Body of pancreas (tissue), 4 donors: ENCODE data around the gene ARHGAP44. TPM values are rescaled to one million over a fixed set of nuclear protein-coding genes. Genes with fewer than 3 reads are reported as not detected.

Experiments used
- ATAC-seq: fragments of 150-250 bp; one replicate; pipeline ENCODE4 v1.9.1; 2016
- DNase-seq, 4 donors: peaks; one replicate each; pipeline ENCODE4 v3.0.0-alpha.2; 2019
- H3K27ac ChIP-seq, 4 donors: fragments of 200-600 bp; sonication (generic); 1 replicate in 3 of 4; 2 replicates in 1 of 4; pipeline versions ENCODE4 v1.5.1 to v1.6.1; 2016 to 2019; ENCODE audit warnings: mild to moderate bottlenecking in 1 of 4, mixed read lengths in 1 of 4, moderate library complexity in 1 of 4
- H3K27me3 ChIP-seq, 2 donors: fragments of 200-600 bp; sonication (generic); one replicate each; pipeline ENCODE4 v1.6.0; 2016; ENCODE audit warnings: mild to moderate bottlenecking in 1 of 2
- H3K36me3 ChIP-seq, 2 donors: fragments of 200-600 bp; sonication (generic); replicated peaks in 1 of 2; 2 replicates each; pipeline ENCODE4 v1.5.1; 2016; ENCODE audit warnings: low read depth in 2 of 2; ENCODE audit not compliant: insufficient read depth in 1 of 2
- H3K4me1 ChIP-seq: fragments of 200-600 bp; sonication (generic); one replicate; pipeline ENCODE4 v1.6.0; 2016
- H3K4me3 ChIP-seq, 2 donors: fragments of 200-600 bp; sonication (generic); 1 replicate in 1 of 2; 2 replicates in 1 of 2; pipeline ENCODE4 v1.5.1; 2016 to 2019
- H3K9me3 ChIP-seq, 3 donors: fragments of 200-600 bp; sonication (generic); 1 replicate in 2 of 3; 2 replicates in 1 of 3; pipeline ENCODE4 v1.5.1; 2016
- CTCF ChIP-seq, 7 experiments: fragments of 450-650 bp in 4 of 7; fragments of 200-600 bp in 3 of 7; sonication (generic) in 3 of 7; IDR thresholded peaks; one replicate each; pipeline ENCODE4 v1.5.1; 2016 to 2019; ENCODE audit warnings: antibody characterized with exemption in 7 of 7
- POLR2A ChIP-seq, 3 donors: fragments of 450-650 bp; IDR thresholded peaks; one replicate each; pipeline ENCODE4 v1.6.1; 2016; ENCODE audit warnings: antibody characterized with exemption in 3 of 3, mild to moderate bottlenecking in 2 of 3
- WGBS, 2 donors: methylation state at CpG; one replicate each; pipeline ENCODE4 v1.1.5; 2017; 5-methylcytosine and 5-hydroxymethylcytosine counted together
- intact Hi-C: fragments of 100-400 bp; cut with DNase I; formaldehyde crosslinking; loops from one replicate; pipeline ENCODE4 v1.15.1; 2023
- total RNA-seq, 2 donors: library from RNA; depleted of rRNA; stranded (reverse); fragments of >200 nt; gene quantifications; one replicate each; pipeline ENCODE4 v1.1.0, GENCODE V29; 2016

The ARHGAP44 gene
- total RNA-seq, 2 donors from 2014 or later: 5.7 to 6.3 TPM

GRCh38 chr17:13017655-13018459 is 228.6 kb downstream of the ARHGAP44 start, which contains the start of gene ELAC2:
Gene ELAC2, minus strand, starts transcription at chr17:13018027. Its CDS starts 80 bp downstream, at chr17:13017947.
- ATAC-seq (peak; percentile 99), DNase-seq (peak; percentile 97 to 99 (median 98))
- WGBS, 2 donors: 0 to 1% methylated on average over 15 to 74 of the region's 79 CpGs
- intact Hi-C loops: no loop called here
- Histone ChIP-seq H3K4me1 (peaks cover 18% of the 10 kb centered on the region), H3K36me3 (peaks cover 3 to 15% of the 10 kb centered on the region in 2 donors), H3K27ac (peak within 1 kb of the TSS; percentile 63 to 94 (median 84)), H3K27me3 (no peaks in the 10 kb centered on the region), H3K4me3 (peak within 1 kb of the TSS; percentile 50 to 87), H3K9me3 (no peaks in the 10 kb centered on the region)
- TF ChIP-seq POLR2A (IDR thresholded peaks at IDR 0.05) (peak in 2 of 3 donors; percentile 84 to 89), CTCF (IDR thresholded peaks at IDR 0.05) (peak in 5 of 7 experiments; percentile 12 to 45 (median 32))

GRCh38 chr17:13024016-13024415 is 234.7 kb downstream of the ARHGAP44 start:
- DNase-seq (peak in 1 of 4 donors; percentile 36), ATAC-seq (peak; percentile 48)
- intact Hi-C loops: no loop called here
- no peaks in the 10 kb centered on the region for H3K9me3 ChIP-seq
- H3K27ac ChIP-seq: no peak overlapping the region
- WGBS, 2 donors: 51 to 54% methylated on average over 6 of the region's 6 CpGs
- H3K4me3 ChIP-seq: no peak overlapping the region
- H3K4me1 ChIP-seq: no peaks in the 10 kb centered on the region
- no peaks in the 10 kb centered on the region for H3K27me3 ChIP-seq
- TF ChIP-seq CTCF (IDR thresholded peaks at IDR 0.05) (no peak), POLR2A (IDR thresholded peaks at IDR 0.05) (no peak)
- no peaks in the 10 kb centered on the region for H3K36me3 ChIP-seq

- peak; percentile 83 for ATAC-seq
- Histone ChIP-seq H3K9me3 (no peaks in the 10 kb centered on the region), H3K27me3 (no peaks in the 10 kb centered on the region), H3K27ac (no peak overlapping the region), H3K4me3 (no peak overlapping the region), H3K4me1 (no peaks in the 10 kb centered on the region), H3K36me3 (no peaks in the 10 kb centered on the region)
- DNase-seq: peak; percentile 61 to 78 (median 67)
- intact Hi-C loops: no loop called here
- TF ChIP-seq POLR2A (IDR thresholded peaks at IDR 0.05): no peak
- peak; percentile 74 to 95 (median 81) for TF ChIP-seq CTCF (IDR thresholded peaks at IDR 0.05)
- 28 to 35% methylated on average over 17 to 19 of the region's 19 CpGs for WGBS, 2 donors
These were observed 235.4 kb downstream of the ARHGAP44 start for GRCh38 chr17:13024526-13025257.

GRCh38 chr17:13025258-13025627 is 235.9 kb downstream of the ARHGAP44 start:
- H3K27me3 ChIP-seq: no peaks in the 10 kb centered on the region
- no peak overlapping the region for H3K4me3 ChIP-seq
- ATAC-seq: no peak
- H3K36me3 ChIP-seq: no peaks in the 10 kb centered on the region
- H3K27ac ChIP-seq: no peak overlapping the region
- intact Hi-C loops: no loop called here
- no peaks in the 10 kb centered on the region for H3K4me1 ChIP-seq
- DNase-seq: no peak
- no peak for TF ChIP-seq CTCF (IDR thresholded peaks at IDR 0.05)
- no peak for TF ChIP-seq POLR2A (IDR thresholded peaks at IDR 0.05)
- no peaks in the 10 kb centered on the region for H3K9me3 ChIP-seq
- WGBS, 2 donors: 52 to 58% methylated on average over 5 of the region's 5 CpGs
